H9 (cell line): ENCODE data around the gene NBDY. TPM values are rescaled to one million over a fixed set of nuclear protein-coding genes. Genes with fewer than 3 reads are reported as not detected.

ENCODE experiments used
- DNase-seq: peaks from one replicate; pipeline ENCODE4 v3.0.0-alpha.2; 2017
- H2AFZ ChIP-seq: one replicate; pipeline ENCODE4 v1.6.1; 2013; ENCODE audit warnings: mild to moderate bottlenecking, low read length, control low read depth, moderate library complexity
- H2AK5ac ChIP-seq: 2 replicates; pipeline ENCODE4 v1.6.1; 2013; ENCODE audit warnings: low read length, control low read depth, mixed read lengths; ENCODE audit not compliant: insufficient read length
- H2BK120ac ChIP-seq: one replicate; pipeline ENCODE4 v1.6.1; 2013; ENCODE audit warnings: low read depth, mild to moderate bottlenecking, low read length, control low read depth, inconsistent platforms; ENCODE audit not compliant: poor library complexity, severe bottlenecking
- H2BK12ac ChIP-seq: 2 replicates; pipeline ENCODE4 v1.6.1; 2013; ENCODE audit warnings: low read length, control low read depth, mixed read lengths, low read depth; ENCODE audit not compliant: insufficient read length
- H2BK15ac ChIP-seq: 2 replicates; pipeline ENCODE4 v1.6.1; 2013; ENCODE audit warnings: low read depth, low read length, control low read depth
- H2BK20ac ChIP-seq: one replicate; pipeline ENCODE4 v1.6.1; 2013; ENCODE audit warnings: low read depth, mild to moderate bottlenecking, low read length, control low read depth, inconsistent platforms; ENCODE audit not compliant: poor library complexity, severe bottlenecking
- H2BK5ac ChIP-seq: 2 replicates; pipeline ENCODE4 v1.6.1; 2013; ENCODE audit warnings: low read length, control low read depth, mixed read lengths; ENCODE audit not compliant: insufficient read length
- H3K14ac ChIP-seq: 2 replicates; pipeline ENCODE4 v1.6.1; 2013; ENCODE audit warnings: low read length, control low read depth; ENCODE audit not compliant: insufficient read depth
- H3K18ac ChIP-seq: 2 replicates; pipeline ENCODE4 v1.6.1; 2013; ENCODE audit warnings: low read depth, mild to moderate bottlenecking, mixed read lengths, low read length, control low read depth; ENCODE audit not compliant: insufficient read length
- H3K23ac ChIP-seq: 2 replicates; pipeline ENCODE4 v1.6.1; 2013; ENCODE audit warnings: low read length, control low read depth, mixed read lengths, low read depth; ENCODE audit not compliant: insufficient read length
- H3K23me2 ChIP-seq: 2 replicates; pipeline ENCODE4 v1.6.1; 2013; ENCODE audit warnings: low read depth, mild to moderate bottlenecking, mixed read lengths, low read length, control low read depth; ENCODE audit not compliant: insufficient read length, poor library complexity, severe bottlenecking
- H3K27ac ChIP-seq: 2 replicates; pipeline ENCODE4 v1.5.1; 2013; ENCODE audit warnings: low read length, control low read depth, mixed read lengths, low read depth; ENCODE audit not compliant: insufficient read length
- H3K27me3 ChIP-seq: 2 replicates; pipeline ENCODE4 v1.6.1; 2013; ENCODE audit warnings: low read length, control low read depth, inconsistent platforms; ENCODE audit not compliant: insufficient read depth
- H3K4ac ChIP-seq: 2 replicates; pipeline ENCODE4 v1.6.1; 2013; ENCODE audit warnings: low read depth, mild to moderate bottlenecking, control low read depth, inconsistent platforms, low read length, moderate library complexity
- H3K4me1 ChIP-seq: 2 replicates; pipeline ENCODE4 v1.6.1; 2013; ENCODE audit warnings: low read length, control low read depth, inconsistent platforms; ENCODE audit not compliant: insufficient read depth
- H3K4me2 ChIP-seq: 2 replicates; pipeline ENCODE4 v1.6.1; 2013; ENCODE audit warnings: low read length, control low read depth, mixed read lengths; ENCODE audit not compliant: insufficient read length, insufficient read depth
- H3K56ac ChIP-seq: 2 replicates; pipeline ENCODE4 v1.6.1; 2013; ENCODE audit warnings: low read depth, mild to moderate bottlenecking, mixed read lengths, low read length, control low read depth; ENCODE audit not compliant: insufficient read length
- H3K79me1 ChIP-seq: 2 replicates; pipeline ENCODE4 v1.6.1; 2013; ENCODE audit warnings: low read depth, mild to moderate bottlenecking, moderate library complexity, low read length, control low read depth, inconsistent platforms; ENCODE audit not compliant: insufficient read depth, poor library complexity, severe bottlenecking
- H3K79me2 ChIP-seq: 2 replicates; pipeline ENCODE4 v1.6.1; 2013; ENCODE audit warnings: low read length, control low read depth, inconsistent platforms; ENCODE audit not compliant: insufficient read depth
- H3K9ac ChIP-seq: 2 replicates; pipeline ENCODE4 v1.6.1; 2013; ENCODE audit warnings: low read length, control low read depth, mixed read lengths; ENCODE audit not compliant: insufficient read length; ENCODE audit errors: extremely low read depth
- H3K9me3 ChIP-seq: one replicate; pipeline ENCODE4 v1.6.1; 2013; ENCODE audit warnings: low read depth, low read length, inconsistent platforms; ENCODE audit not compliant: control insufficient read depth
- H3T11ph ChIP-seq: one replicate; pipeline ENCODE4 v1.6.1; 2013; ENCODE audit warnings: mild to moderate bottlenecking, low read length, control low read depth, inconsistent platforms
- H4K20me1 ChIP-seq: one replicate; pipeline ENCODE4 v1.6.1; 2013; ENCODE audit not compliant: control insufficient read depth, insufficient read length, insufficient read depth
- H4K5ac ChIP-seq: 2 replicates; pipeline ENCODE4 v1.6.1; 2013; ENCODE audit warnings: low read depth, mild to moderate bottlenecking, mixed read lengths, low read length, control low read depth; ENCODE audit not compliant: insufficient read length
- H4K8ac ChIP-seq: replicated peaks from 2 replicates; pipeline ENCODE4 v1.6.1; 2013; ENCODE audit warnings: low read length, control low read depth, mixed read lengths, low read depth; ENCODE audit not compliant: insufficient read length
- H4K91ac ChIP-seq: 2 replicates; pipeline ENCODE4 v1.6.1; 2013; ENCODE audit warnings: low read depth, mild to moderate bottlenecking, moderate library complexity, mixed read lengths, low read length, control low read depth; ENCODE audit not compliant: insufficient read length
- H3K27ac Mint-ChIP-seq, 3 experiments: 2 replicates in 2 of 3; 3 replicates in 1 of 3; pipeline ENCODE4 v1.8.0; 2020 to 2021; ENCODE audit warnings: mixed read lengths in 3 of 3, mild to moderate bottlenecking in 1 of 3, moderate library complexity in 1 of 3
- H3K27me3 Mint-ChIP-seq: 2 replicates; pipeline ENCODE4 v1.8.0; 2021; ENCODE audit warnings: low read depth, mild to moderate bottlenecking, moderate library complexity, mixed read lengths
- H3K36me3 Mint-ChIP-seq, 3 experiments: 2 replicates in 2 of 3; 3 replicates in 1 of 3; pipeline ENCODE4 v1.8.0; 2020 to 2021; ENCODE audit warnings: low read depth in 3 of 3, mixed read lengths in 3 of 3; ENCODE audit not compliant: insufficient read depth in 1 of 3
- H3K4me1 Mint-ChIP-seq, 2 experiments: 2 replicates each; pipeline ENCODE4 v1.8.0; 2020; ENCODE audit warnings: mixed read lengths in 2 of 2
- H3K4me3 Mint-ChIP-seq, 2 experiments: 2 replicates in 1 of 2; 3 replicates in 1 of 2; pipeline ENCODE4 v1.8.0; 2020 to 2021; ENCODE audit warnings: mild to moderate bottlenecking in 2 of 2, mixed read lengths in 2 of 2, moderate library complexity in 1 of 2
- H3K9me3 Mint-ChIP-seq, 2 experiments: 2 replicates in 1 of 2; 3 replicates in 1 of 2; pipeline ENCODE4 v1.8.0; 2020; ENCODE audit warnings: mild to moderate bottlenecking in 2 of 2, mixed read lengths in 2 of 2, moderate library complexity in 1 of 2
- CTCF ChIP-seq: fragments of 200-600 bp; sonication (generic); conservative IDR thresholded peaks from 3 replicates; pipeline ENCODE4 v1.8.0; 2021; ENCODE audit warnings: antibody characterized with exemption, mild to moderate bottlenecking
- WGBS: extraction: QIAGEN DNeasy Blood & Tissue Kit; methylation state at CpG from one replicate; pipeline ENCODE4 v1.1.7; 2013; ENCODE audit warnings: missing lambda C conversion rate, low lambda C conversion rate, mixed read lengths; ENCODE audit not compliant: insufficient read length; ENCODE audit errors: extremely low coverage; 5-methylcytosine and 5-hydroxymethylcytosine counted together
- total RNA-seq: library from RNA; stranded (reverse); gene quantifications from 2 replicates; pipeline ENCODE4 v1.2.1, GENCODE V29; 2021

The NBDY gene
- total RNA-seq, 1 experiment from 2014 or later, result 62.5 TPM

GRCh38 chrX:56813318-56813837 is 84.3 kb downstream of the NBDY start:
- Histone ChIP-seq H3K27ac (no peak overlapping the region), H4K8ac (no peak overlapping the region), H2BK5ac (no peak overlapping the region), H2AK5ac (no peak overlapping the region), H3K18ac (no peak overlapping the region), H3K79me1 (no peaks in the 10 kb centered on the region), H3K23me2 (no peaks in the 10 kb centered on the region), H4K91ac (no peak overlapping the region), H3K9ac (no peak overlapping the region), H3K79me2 (no peaks in the 10 kb centered on the region; the same call in 1 of the 2 replicates), H2BK20ac (no peak overlapping the region), H2BK12ac (no peak overlapping the region), H4K5ac (no peak overlapping the region), H2AFZ (no peak overlapping the region), H3K4me2 (no peak overlapping the region), H3T11ph (no peak overlapping the region), H3K9me3 (no peaks in the 10 kb centered on the region), H4K20me1 (no peaks in the 10 kb centered on the region), H2BK120ac (no peak overlapping the region), H3K56ac (no peak overlapping the region), H3K27me3 (no peaks in the 10 kb centered on the region), H3K23ac (no peak overlapping the region), H3K14ac (no peak overlapping the region), H3K4me1 (no peaks in the 10 kb centered on the region), H2BK15ac (no peak overlapping the region), H3K4ac (no peak overlapping the region)
- Mint-ChIP-seq H3K4me1 (peaks cover 0 to 4% of the 10 kb centered on the region in 2 experiments; a peak in 2 of 4 replicates), H3K27me3 (no peaks in the 10 kb centered on the region; the same call in 1 of the 2 replicates), H3K4me3 (no peak overlapping the region), H3K36me3 (peaks cover 4 to 20% (median 15%) of the 10 kb centered on the region in 3 experiments; a peak in 6 of 7 replicates), H3K9me3 (peaks cover 50 to 54% of the 10 kb centered on the region in 2 experiments), H3K27ac (peak overlapping the region in 1 of 3 experiments; percentile 81; a peak in 3 of 7 replicates)
- no CpG with 5 or more reads among the region's 7 CpGs for WGBS
- no peak for TF ChIP-seq CTCF
- DNase-seq, result peak; percentile 14
